ENCODE measurements around the gene PCCA. TPM values are rescaled to one million over a fixed set of nuclear protein-coding genes. Genes with fewer than 3 reads are reported as not detected.

PCCA gene
- total RNA-seq, 1 donor from 2014 or later, result 33.3 TPM

- Mint-ChIP-seq H3K9me3 (ENCODE audit: unreplicated experiment) (no peaks in the 10 kb centered on the region), H3K4me1 (ENCODE audit: unreplicated experiment) (no peaks in the 10 kb centered on the region), H3K4me3 (ENCODE audit: unreplicated experiment) (no peak overlapping the region), H3K36me3 (ENCODE audit: low read depth, unreplicated experiment) (peaks cover 18% of the 10 kb centered on the region), H3K27ac (ENCODE audit: unreplicated experiment) (no peak overlapping the region), H3K27me3 (ENCODE audit: unreplicated experiment) (no peaks in the 10 kb centered on the region)
- TF ChIP-seq, protein P1, sequence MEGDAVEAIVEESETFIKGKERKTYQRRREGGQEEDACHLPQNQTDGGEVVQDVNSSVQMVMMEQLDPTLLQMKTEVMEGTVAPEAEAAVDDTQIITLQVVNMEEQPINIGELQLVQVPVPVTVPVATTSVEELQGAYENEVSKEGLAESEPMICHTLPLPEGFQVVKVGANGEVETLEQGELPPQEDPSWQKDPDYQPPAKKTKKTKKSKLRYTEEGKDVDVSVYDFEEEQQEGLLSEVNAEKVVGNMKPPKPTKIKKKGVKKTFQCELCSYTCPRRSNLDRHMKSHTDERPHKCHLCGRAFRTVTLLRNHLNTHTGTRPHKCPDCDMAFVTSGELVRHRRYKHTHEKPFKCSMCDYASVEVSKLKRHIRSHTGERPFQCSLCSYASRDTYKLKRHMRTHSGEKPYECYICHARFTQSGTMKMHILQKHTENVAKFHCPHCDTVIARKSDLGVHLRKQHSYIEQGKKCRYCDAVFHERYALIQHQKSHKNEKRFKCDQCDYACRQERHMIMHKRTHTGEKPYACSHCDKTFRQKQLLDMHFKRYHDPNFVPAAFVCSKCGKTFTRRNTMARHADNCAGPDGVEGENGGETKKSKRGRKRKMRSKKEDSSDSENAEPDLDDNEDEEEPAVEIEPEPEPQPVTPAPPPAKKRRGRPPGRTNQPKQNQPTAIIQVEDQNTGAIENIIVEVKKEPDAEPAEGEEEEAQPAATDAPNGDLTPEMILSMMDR (IDR thresholded peaks at IDR 0.05; ENCODE audit: unreplicated experiment), result no peak
- no peak for DNase-seq (ENCODE audit: low spot score)
Observed at GRCh38 chr13:100338275-100338674, 249.4 kb downstream of the PCCA start.

DNA sequence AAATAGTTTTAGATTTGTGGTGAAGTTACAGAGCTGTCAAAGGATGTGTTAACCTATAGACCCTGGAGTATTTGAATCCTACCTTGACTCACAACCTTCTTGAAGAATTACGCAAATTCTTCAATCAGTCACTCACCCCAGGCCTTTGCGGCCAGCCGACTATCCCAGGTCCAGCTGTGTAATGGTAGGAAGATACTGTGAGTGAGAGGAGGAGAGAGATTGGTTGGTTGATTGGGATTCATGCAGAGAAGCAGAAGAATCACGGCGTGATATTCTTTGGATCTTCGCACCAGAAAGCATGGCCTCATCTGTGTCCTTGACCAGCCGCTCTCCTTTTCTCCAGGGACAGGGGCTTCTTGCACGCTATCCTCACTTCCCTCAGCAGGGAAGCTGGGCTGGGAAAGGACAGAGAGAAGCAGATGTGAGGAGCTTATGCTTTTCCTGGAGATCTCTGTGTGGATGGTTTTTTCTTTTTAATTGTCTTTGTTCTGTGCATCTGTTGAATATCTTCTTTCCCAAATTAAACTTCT is 250.6 kb downstream of the PCCA start:
- Mint-ChIP-seq H3K4me3 (ENCODE audit: unreplicated experiment) (no peak overlapping the region), H3K9me3 (ENCODE audit: unreplicated experiment) (no peaks in the 10 kb centered on the region), H3K27ac (ENCODE audit: unreplicated experiment) (no peak overlapping the region), H3K4me1 (ENCODE audit: unreplicated experiment) (no peaks in the 10 kb centered on the region), H3K36me3 (ENCODE audit: low read depth, unreplicated experiment) (peaks cover 20% of the 10 kb centered on the region), H3K27me3 (ENCODE audit: unreplicated experiment) (no peaks in the 10 kb centered on the region)
- TF ChIP-seq, protein P1 (IDR thresholded peaks at IDR 0.05; ENCODE audit: unreplicated experiment), result no peak
- DNase-seq (ENCODE audit: low spot score), result no peak

- H3K27me3 Mint-ChIP-seq (ENCODE audit: unreplicated experiment), result no peaks in the 10 kb centered on the region
- no peaks in the 10 kb centered on the region for H3K4me1 Mint-ChIP-seq (ENCODE audit: unreplicated experiment)
- no peak overlapping the region for H3K27ac Mint-ChIP-seq (ENCODE audit: unreplicated experiment)
- no peak overlapping the region for H3K4me3 Mint-ChIP-seq (ENCODE audit: unreplicated experiment)
- H3K36me3 Mint-ChIP-seq (ENCODE audit: low read depth, unreplicated experiment), result peaks cover 23% of the 10 kb centered on the region
- no peaks in the 10 kb centered on the region for H3K9me3 Mint-ChIP-seq (ENCODE audit: unreplicated experiment)
- TF ChIP-seq, protein P1 (IDR thresholded peaks at IDR 0.05; ENCODE audit: unreplicated experiment), result no peak
- DNase-seq (ENCODE audit: low spot score), result no peak
Observed at GRCh38 chr13:100340865-100341264, 252.0 kb downstream of the PCCA start.

DNA sequence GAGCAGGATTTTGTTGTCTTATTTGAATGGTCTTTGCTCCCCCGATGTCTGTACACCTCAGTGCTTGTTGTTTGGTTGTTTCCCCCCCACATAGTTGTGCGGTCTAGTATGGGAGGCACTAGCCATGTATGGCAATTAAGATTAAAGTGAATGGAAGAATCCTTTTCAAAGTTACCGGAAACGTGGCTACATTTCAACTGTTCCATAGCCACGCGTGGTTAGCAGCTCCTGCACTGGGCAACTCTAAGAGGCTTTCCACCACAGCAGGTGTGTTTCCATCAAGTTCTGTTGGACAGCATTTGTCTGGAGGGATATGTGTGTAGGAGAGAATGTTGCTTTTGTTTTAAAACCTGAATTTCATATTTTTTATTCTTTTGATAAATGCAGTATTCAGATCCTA is 252.4 kb downstream of the PCCA start:
- no peaks in the 10 kb centered on the region for H3K4me1 Mint-ChIP-seq (ENCODE audit: unreplicated experiment)
- no peaks in the 10 kb centered on the region for H3K27me3 Mint-ChIP-seq (ENCODE audit: unreplicated experiment)
- H3K27ac Mint-ChIP-seq (ENCODE audit: unreplicated experiment), result no peak overlapping the region
- TF ChIP-seq, protein P1 (IDR thresholded peaks at IDR 0.05; ENCODE audit: unreplicated experiment), result no peak
- H3K36me3 Mint-ChIP-seq (ENCODE audit: low read depth, unreplicated experiment), result peaks cover 25% of the 10 kb centered on the region
- no peaks in the 10 kb centered on the region for H3K9me3 Mint-ChIP-seq (ENCODE audit: unreplicated experiment)
- no peak for DNase-seq (ENCODE audit: low spot score)
- H3K4me3 Mint-ChIP-seq (ENCODE audit: unreplicated experiment), result no peak overlapping the region

DNA sequence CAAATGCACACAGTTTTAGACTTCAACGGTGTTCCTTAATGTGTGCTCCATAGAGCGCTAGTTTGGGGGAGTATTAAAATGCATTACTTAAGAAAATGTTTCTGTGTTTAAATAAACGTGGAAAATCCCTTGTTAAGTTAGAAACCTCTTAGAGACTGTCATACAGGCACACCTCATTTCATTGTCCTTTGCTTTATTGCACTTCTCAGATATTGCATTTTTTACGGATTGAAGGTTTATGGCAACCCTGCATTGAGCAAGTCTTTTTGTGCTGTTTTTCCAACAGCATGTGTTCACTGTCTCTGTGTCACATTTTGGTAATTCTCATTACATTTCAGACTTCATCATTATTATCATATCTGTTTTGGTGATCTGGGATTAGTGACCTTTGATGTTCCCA is 255.7 kb downstream of the PCCA start:
- no peak overlapping the region for H3K4me3 Mint-ChIP-seq (ENCODE audit: unreplicated experiment)
- TF ChIP-seq, protein P1 (IDR thresholded peaks at IDR 0.05; ENCODE audit: unreplicated experiment), result no peak
- no peak for DNase-seq (ENCODE audit: low spot score)
- peaks cover under 1% of the 10 kb centered on the region for H3K4me1 Mint-ChIP-seq (ENCODE audit: unreplicated experiment)
- H3K9me3 Mint-ChIP-seq (ENCODE audit: unreplicated experiment), result no peaks in the 10 kb centered on the region
- no peak overlapping the region for H3K27ac Mint-ChIP-seq (ENCODE audit: unreplicated experiment)
- H3K36me3 Mint-ChIP-seq (ENCODE audit: low read depth, unreplicated experiment), result peaks cover 22% of the 10 kb centered on the region
- H3K27me3 Mint-ChIP-seq (ENCODE audit: unreplicated experiment), result no peaks in the 10 kb centered on the region

Data from endothelial cell (in vitro differentiated cells).